ENCODE measurements around the gene MAPKAP1. TPM values are rescaled to one million over a fixed set of nuclear protein-coding genes. Genes with fewer than 3 reads are reported as not detected.
A peak's percentile ranks its signal among the peaks of the same experiment; 100 is the strongest.

MAPKAP1 gene
- total and polyA plus RNA-seq, 2 of the 13 experiments (the other 11 are each of a cell fraction or from before 2014, with no cell fraction given), result 45.0 to 64.3 TPM

GRCh38 chr9:125591888-125592287, 115.1 kb downstream of the MAPKAP1 start:
- Histone ChIP-seq H3K9ac (ENCODE audit: insufficient read depth, low read depth, low read length) (no peak overlapping the region), H2AFZ (ENCODE audit: low read length) (no peak overlapping the region), H3K4me2 (ENCODE audit: low read depth, low read length) (0 out of 2 replicates have a peak overlapping the region, but pooled peaks have one; percentile 32), H3K4me1 (ENCODE audit: insufficient read depth, low read length) (peaks cover 43% of the 10 kb centered on the region), H3K36me3 (replicated peaks in 1 of 2; ENCODE audit: control insufficient read depth in 1 of 2, insufficient read depth in 2 of 2, low read length in 2 of 2) (no peaks in the 10 kb centered on the region), H3K4me3 (replicated peaks in 1 of 3; ENCODE audit: insufficient read depth in 1 of 3, low read depth in 2 of 3, low read length in 3 of 3) (no peak overlapping the region), H4K20me1 (ENCODE audit: insufficient read depth, low read length) (no peaks in the 10 kb centered on the region), H3K27ac (ENCODE audit: extremely low read length, insufficient read depth, low read length) (peak overlapping the region; percentile 4), H3K9me3 (ENCODE audit: low read length) (no peaks in the 10 kb centered on the region), H3K27me3 (ENCODE audit: control insufficient read depth in 1 of 2, insufficient read depth in 2 of 2, low read length in 2 of 2) (no peaks in the 10 kb centered on the region), H3K79me2 (ENCODE audit: insufficient read depth, low read length) (no peaks in the 10 kb centered on the region)
- ChIA-PET CTCF (ENCODE audit: low intra/inter-chr PET ratio, low total read pairs) (no interaction called here), POLR2A (no interaction called here)
- ATAC-seq (peak; percentile 68), DNase-seq (ENCODE audit: low spot score) (peak; percentile 36), FAIRE-seq (peak; percentile 60)
- no TSS peak for BruUV-seq (replicated peaks)
- in situ Hi-C loops (cut with HindIII; ENCODE audit: extremely low pct_ligation_motif_present, low pct_unique_long_range_greater_than_20kb), result no loop called here
- WGBS (ENCODE audit: low lambda C conversion rate), result 62% methylated on average over 4 of the region's 4 CpGs
- intact Hi-C loops (cut with micrococcal nuclease; ENCODE audit: unreplicated experiment), result no loop called here
- TF ChIP-seq ZUFSP (CRISPR knock-in tag; IDR thresholded peaks at IDR 0.05; ENCODE audit: borderline replicate concordance) (no peak), SIX1 (CRISPR knock-in tag; IDR thresholded peaks at IDR 0.05; ENCODE audit: borderline replicate concordance) (peak; percentile 86; the same call in 1 of the 2 replicates), PAXIP1 (CRISPR knock-in tag; conservative IDR thresholded peaks at IDR 0.05) (0 out of 2 replicates have a peak, but pooled peaks have one; percentile 19), HNF4G (IDR thresholded peaks at IDR 0.05; ENCODE audit: borderline replicate concordance, low read depth, low read length) (peak; percentile 47; the same call in 1 of the 2 replicates), HNF4G (CRISPR knock-in tag; IDR thresholded peaks at IDR 0.05; ENCODE audit: borderline replicate concordance, low read depth) (no peak), ZNF839 (CRISPR knock-in tag; IDR thresholded peaks at IDR 0.05; ENCODE audit: borderline replicate concordance) (no peak), NBN (conservative IDR thresholded peaks at IDR 0.05) (no peak), ARID2 (CRISPR knock-in tag; IDR thresholded peaks at IDR 0.05; ENCODE audit: borderline replicate concordance) (no peak), HNF4A (CRISPR knock-in tag; IDR thresholded peaks at IDR 0.05) (peak; percentile 74), PRDM15 (CRISPR knock-in tag; IDR thresholded peaks at IDR 0.05) (no peak), ARNT (IDR thresholded peaks at IDR 0.05) (no peak), JARID2 (CRISPR knock-in tag; IDR thresholded peaks at IDR 0.05; ENCODE audit: insufficient replicate concordance) (no peak), GLMP (CRISPR knock-in tag; IDR thresholded peaks at IDR 0.05; ENCODE audit: borderline replicate concordance) (no peak), YY1 (IDR thresholded peaks at IDR 0.05; ENCODE audit: insufficient read depth, insufficient replicate concordance, low read depth, low read length) (no peak), TARDBP (CRISPR knock-in tag; IDR thresholded peaks at IDR 0.05) (no peak)

Data from HepG2 (cell line).